Thymus (tissue), 11 donors: ENCODE measurements around the gene UBTD2. TPM values are rescaled to one million over a fixed set of nuclear protein-coding genes. Genes with fewer than 3 reads are reported as not detected.

Experiments used
- DNase-seq, 9 donors: peaks; one replicate each; pipeline ENCODE4 v3.0.0-alpha.2; 2013; ENCODE audit warnings: low spot score in 9 of 9, low read depth in 6 of 9, missing footprints in 1 of 9
- H3K27ac ChIP-seq, 2 donors: one replicate each; pipeline ENCODE4 v1.5.1; 2013; ENCODE audit warnings: control low read depth in 1 of 2, low read depth in 1 of 2, low read length in 1 of 2, mild to moderate bottlenecking in 1 of 2, moderate library complexity in 1 of 2
- H3K27me3 ChIP-seq, 2 donors: one replicate each; pipeline ENCODE4 v1.5.1; 2013; ENCODE audit warnings: low read length in 1 of 2; ENCODE audit not compliant: control insufficient read depth in 2 of 2, insufficient read depth in 1 of 2
- H3K36me3 ChIP-seq, 2 donors: one replicate each; pipeline ENCODE4 v1.5.1; 2013; ENCODE audit warnings: low read length in 1 of 2, mild to moderate bottlenecking in 1 of 2, moderate library complexity in 1 of 2; ENCODE audit not compliant: control insufficient read depth in 2 of 2, insufficient read depth in 2 of 2
- H3K4me1 ChIP-seq, 2 donors: one replicate each; pipeline ENCODE4 v1.5.1; 2013; ENCODE audit warnings: low read length in 2 of 2; ENCODE audit not compliant: control insufficient read depth in 2 of 2, insufficient read depth in 2 of 2
- H3K4me3 ChIP-seq, 2 donors: one replicate each; pipeline ENCODE4 v1.5.1; 2013; ENCODE audit warnings: low read length in 2 of 2, control low read depth in 1 of 2, mild to moderate bottlenecking in 1 of 2
- H3K9me3 ChIP-seq, 2 donors: one replicate each; pipeline ENCODE4 v1.5.1; 2013; ENCODE audit warnings: low read length in 1 of 2, mild to moderate bottlenecking in 1 of 2; ENCODE audit not compliant: control insufficient read depth in 2 of 2, insufficient read depth in 1 of 2
- WGBS: extraction: QIAGEN DNeasy Blood & Tissue Kit; methylation state at CpG from one replicate; pipeline ENCODE4 v1.1.7; 2013; 5-methylcytosine and 5-hydroxymethylcytosine counted together
- polyA plus RNA-seq: library from polyadenylated mRNA; stranded (reverse); fragments of 200-250 nt; gene quantifications from one replicate; pipeline ENCODE4 v1.2.3, GENCODE V29; 2013
- total RNA-seq: library from RNA; stranded (reverse); fragments of 120-200 nt; gene quantifications from one replicate; pipeline ENCODE4 v1.2.4, GENCODE V29; 2013
- donor health status: healthy.

The UBTD2 gene
- total and polyA plus RNA-seq, 2 donors, result 13.2 to 17.8 TPM

DNA sequence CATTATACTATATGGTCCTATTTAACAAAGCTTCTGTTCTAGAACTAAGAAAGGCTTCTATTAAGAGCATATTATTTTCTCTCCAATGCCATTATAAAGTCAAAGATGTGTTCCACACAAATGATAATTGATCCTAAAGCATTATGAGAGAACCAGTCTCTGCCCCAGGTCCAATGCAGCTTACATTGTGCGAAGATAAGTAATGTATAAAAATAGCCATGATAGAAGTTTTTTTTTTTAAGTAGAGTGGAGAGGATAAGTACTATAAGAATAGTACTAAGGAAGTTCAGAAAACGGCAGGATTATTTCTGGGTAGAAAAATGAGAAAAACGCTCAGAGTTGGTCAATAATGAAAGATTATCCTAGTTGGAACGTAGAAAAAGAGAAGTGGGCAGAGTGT, 15.6 kb downstream of the UBTD2 start:
- WGBS, result 98% methylated on average over 4 of the region's 4 CpGs
- Histone ChIP-seq H3K4me1 (no peaks in the 10 kb centered on the region), H3K9me3 (no peaks in the 10 kb centered on the region), H3K36me3 (no peaks in the 10 kb centered on the region), H3K27ac (no peak overlapping the region), H3K27me3 (no peaks in the 10 kb centered on the region), H3K4me3 (no peak overlapping the region)
- DNase-seq, result no peak

DNA sequence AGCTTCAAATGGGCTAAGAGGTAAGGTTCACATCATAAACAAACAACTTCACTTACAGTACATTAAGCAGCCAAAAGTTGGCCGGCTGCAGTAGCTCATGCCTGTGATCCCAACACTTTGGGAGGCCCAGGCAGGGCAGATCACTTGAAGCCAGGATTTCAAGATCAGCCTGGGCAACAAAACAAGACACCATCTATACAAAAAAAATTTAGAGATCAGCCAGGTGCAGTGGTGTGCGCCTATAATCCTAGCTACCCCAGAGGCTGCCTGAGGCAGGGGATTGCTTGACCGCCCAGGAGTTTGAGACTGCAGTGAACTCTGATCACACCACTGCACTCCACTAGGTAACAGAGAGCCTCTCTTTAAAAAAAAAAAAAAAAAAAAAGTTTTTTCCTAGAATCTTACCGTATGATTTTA, 16.9 kb downstream of the UBTD2 start:
- H3K27me3 ChIP-seq, result no peaks in the 10 kb centered on the region
- no peak for DNase-seq
- no peak overlapping the region for H3K4me3 ChIP-seq
- WGBS, result 93% methylated on average over 4 of the region's 4 CpGs
- no peaks in the 10 kb centered on the region for H3K9me3 ChIP-seq
- no peaks in the 10 kb centered on the region for H3K4me1 ChIP-seq
- H3K36me3 ChIP-seq, result no peaks in the 10 kb centered on the region
- H3K27ac ChIP-seq, result no peak overlapping the region

DNA sequence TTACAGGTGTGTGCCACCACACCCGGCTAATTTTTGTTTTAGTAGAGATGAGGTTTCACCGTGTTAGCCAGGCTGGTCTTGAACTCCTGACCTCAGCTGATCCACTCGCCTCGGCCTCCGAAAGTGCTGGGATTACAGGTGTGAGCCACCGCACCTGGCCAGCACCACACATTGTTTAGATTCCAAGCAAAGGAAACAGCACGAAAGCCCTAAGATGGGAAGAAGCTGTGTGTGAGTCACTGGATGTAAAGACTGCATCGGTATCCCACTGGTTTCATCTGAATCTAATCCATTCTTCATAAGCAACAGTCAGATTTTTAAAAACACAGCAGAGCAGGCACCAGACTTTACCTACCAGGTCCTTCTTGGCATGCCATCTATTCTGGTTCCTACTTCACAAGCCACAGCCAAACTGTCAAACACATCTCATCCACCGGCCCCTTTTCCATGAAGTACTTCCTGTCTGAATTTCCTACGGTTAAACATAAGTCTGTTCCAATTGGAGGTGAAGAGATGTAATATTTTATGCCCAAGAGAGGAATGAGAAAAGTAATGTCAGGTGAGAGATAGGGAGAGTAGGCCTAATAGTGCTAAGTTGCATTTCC, 17.4 kb downstream of the UBTD2 start:
- Histone ChIP-seq H3K27me3 (no peaks in the 10 kb centered on the region), H3K9me3 (no peaks in the 10 kb centered on the region), H3K27ac (no peak overlapping the region), H3K36me3 (no peaks in the 10 kb centered on the region), H3K4me1 (no peaks in the 10 kb centered on the region), H3K4me3 (no peak overlapping the region)
- DNase-seq, result no peak
- 82% methylated on average over 10 of the region's 10 CpGs for WGBS

DNA sequence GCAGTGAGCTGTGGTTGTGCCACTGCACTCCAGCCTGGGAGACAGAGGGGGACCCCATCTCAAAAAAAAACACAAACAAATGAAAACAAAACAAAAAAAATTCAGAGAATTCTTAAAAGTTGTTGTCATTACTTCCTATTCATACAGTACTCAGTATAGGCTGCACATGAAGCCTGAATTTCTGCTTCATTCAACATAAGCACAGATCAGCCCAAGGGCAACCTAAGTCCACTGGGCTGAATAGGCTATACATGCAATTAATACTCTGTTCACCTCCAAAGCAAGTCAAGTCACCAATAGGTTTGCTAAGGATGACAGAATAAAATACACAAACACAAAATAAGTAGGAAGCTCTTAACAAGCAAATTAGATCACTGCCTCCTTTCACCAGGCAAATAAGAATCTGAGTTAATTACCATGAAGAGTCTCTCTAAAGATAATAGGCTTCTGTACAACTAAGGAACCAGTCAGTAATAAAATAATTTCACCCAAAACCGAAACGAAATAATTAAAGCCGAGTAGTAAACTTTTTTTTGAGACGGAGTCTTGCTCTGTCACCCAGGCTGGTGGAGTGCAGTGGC, 18.7 kb downstream of the UBTD2 start:
- Histone ChIP-seq H3K27me3 (no peaks in the 10 kb centered on the region), H3K27ac (no peak overlapping the region), H3K9me3 (no peaks in the 10 kb centered on the region), H3K4me3 (no peak overlapping the region), H3K4me1 (no peaks in the 10 kb centered on the region), H3K36me3 (no peaks in the 10 kb centered on the region)
- over 99% methylated on average over 4 of the region's 4 CpGs for WGBS
- DNase-seq, result no peak

DNA sequence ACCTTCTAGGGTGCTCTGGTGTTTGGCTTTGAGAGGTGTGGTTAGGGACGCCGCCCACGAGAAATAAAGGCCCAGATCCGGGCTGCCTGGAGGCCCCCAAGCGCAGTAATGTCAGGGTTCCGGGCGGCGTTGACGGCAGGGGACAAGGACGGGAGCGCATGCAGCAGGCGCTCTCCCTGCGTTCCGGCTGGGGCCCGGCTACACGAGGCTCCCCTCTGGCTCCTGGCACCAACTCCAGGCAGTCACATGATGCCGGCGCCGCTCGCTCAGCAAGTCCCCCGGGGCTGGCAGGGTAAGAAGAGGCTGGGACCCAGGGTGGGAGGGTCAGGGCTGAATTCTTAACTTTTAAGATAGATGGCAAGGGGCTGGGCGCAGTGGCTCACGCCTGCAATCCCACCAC, 28.1 kb downstream of the UBTD2 start:
- Histone ChIP-seq H3K4me1 (no peaks in the 10 kb centered on the region), H3K36me3 (peaks cover 3 to 4% of the 10 kb centered on the region in 2 donors), H3K27ac (no peak overlapping the region), H3K4me3 (no peak overlapping the region), H3K27me3 (no peaks in the 10 kb centered on the region), H3K9me3 (peaks cover 0 to 13% of the 10 kb centered on the region in 2 donors)
- no peak for DNase-seq
- 97% methylated on average over 23 of the region's 23 CpGs for WGBS

DNA sequence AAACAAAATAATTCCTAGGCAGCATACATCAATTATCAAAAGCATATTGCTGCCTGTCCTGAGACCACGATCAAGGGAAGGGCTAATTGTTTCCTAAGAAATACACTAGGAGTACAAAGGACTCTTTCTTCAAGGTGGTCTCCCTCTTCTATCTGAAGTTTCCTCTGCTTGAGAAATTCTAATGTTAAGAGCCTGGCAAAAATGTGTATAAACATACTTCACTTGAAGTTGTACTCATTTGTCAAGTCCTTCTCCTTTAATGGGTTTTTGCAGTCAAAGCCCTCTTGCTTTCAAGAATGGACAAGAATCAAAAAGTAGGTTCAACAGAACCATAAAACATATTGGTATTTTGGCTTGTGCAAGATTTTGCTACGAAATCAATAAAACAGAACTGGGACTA, 31.1 kb downstream of the UBTD2 start:
- Histone ChIP-seq H3K36me3 (peaks cover 2 to 3% of the 10 kb centered on the region in 2 donors), H3K27me3 (no peaks in the 10 kb centered on the region), H3K9me3 (peaks cover 0 to 13% of the 10 kb centered on the region in 2 donors), H3K27ac (no peak overlapping the region), H3K4me1 (no peaks in the 10 kb centered on the region), H3K4me3 (no peak overlapping the region)
- no peak for DNase-seq
- WGBS, result 98% methylated on average over 2 of the region's 2 CpGs

DNA sequence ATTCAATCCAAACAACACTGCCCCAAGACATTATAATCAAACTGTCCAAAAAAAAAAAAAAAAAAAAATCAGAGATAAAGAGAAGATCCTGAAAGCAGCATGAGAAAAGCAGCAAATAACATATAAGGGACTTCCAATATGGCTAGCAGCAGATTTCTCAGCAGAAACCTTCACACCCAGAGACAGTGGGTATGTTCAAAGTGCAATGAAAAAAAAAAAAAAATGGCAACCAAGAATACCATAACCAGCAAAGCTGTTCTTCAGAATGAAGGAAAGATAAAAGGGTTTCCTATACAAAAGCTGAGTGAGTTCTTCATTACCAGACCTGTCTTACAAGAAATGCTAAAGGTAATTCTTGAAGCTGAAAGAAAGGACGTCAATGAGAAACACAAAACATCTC, 32.1 kb downstream of the UBTD2 start:
- no peak for DNase-seq
- no peaks in the 10 kb centered on the region for H3K27me3 ChIP-seq
- H3K9me3 ChIP-seq, result peaks cover 0 to 13% of the 10 kb centered on the region in 2 donors
- 98% methylated on average over 1 of the region's 1 CpG for WGBS
- H3K27ac ChIP-seq, result no peak overlapping the region
- no peak overlapping the region for H3K4me3 ChIP-seq
- H3K36me3 ChIP-seq, result peaks cover 2 to 3% of the 10 kb centered on the region in 2 donors
- no peaks in the 10 kb centered on the region for H3K4me1 ChIP-seq

DNA sequence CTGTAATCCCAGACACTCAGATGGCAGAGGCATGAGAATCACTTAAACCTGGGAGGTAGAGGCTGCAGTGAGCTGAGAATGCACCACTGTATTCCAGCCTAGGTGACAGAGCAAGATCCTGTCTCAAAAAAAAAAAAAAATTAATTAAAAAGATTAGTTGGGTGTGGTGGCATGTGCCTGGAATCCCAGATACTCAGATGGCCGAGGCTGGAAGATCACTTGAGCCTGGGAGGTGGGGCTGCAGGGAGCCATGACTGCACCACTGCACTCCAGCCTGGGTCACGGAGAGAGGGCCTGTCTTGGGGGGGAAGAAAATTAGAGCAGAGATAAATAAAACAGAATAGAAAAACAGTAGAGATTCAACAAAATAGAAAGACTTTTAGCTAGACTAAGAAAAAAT, 34.9 kb downstream of the UBTD2 start:
- H3K27ac ChIP-seq, result no peak overlapping the region
- WGBS, result 99% methylated on average over 2 of the region's 2 CpGs

DNA sequence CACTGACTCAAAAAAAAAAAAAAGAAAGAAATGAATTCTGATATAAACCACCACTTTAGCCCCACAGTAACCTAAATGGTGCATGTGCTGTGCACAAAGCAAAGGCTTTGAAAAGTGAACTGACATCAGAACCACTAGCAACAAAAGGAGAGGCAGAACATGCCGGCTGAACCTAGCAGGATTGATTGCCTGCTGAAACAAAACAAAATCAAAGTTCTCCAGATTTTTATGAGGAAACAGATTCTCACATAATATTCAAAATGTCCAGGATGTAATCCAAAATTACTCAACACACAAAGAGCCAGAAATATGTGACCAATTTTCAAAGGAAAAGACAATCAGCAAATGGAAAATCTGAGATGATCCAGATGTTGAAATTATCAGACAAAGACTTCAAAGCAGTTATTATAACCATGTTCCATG, 37.9 kb downstream of the UBTD2 start:
- no peak for DNase-seq
- no peaks in the 10 kb centered on the region for H3K9me3 ChIP-seq
- no peaks in the 10 kb centered on the region for H3K36me3 ChIP-seq
- H3K27ac ChIP-seq, result no peak overlapping the region
- H3K4me3 ChIP-seq, result no peak overlapping the region
- H3K4me1 ChIP-seq, result no peaks in the 10 kb centered on the region
- no peaks in the 10 kb centered on the region for H3K27me3 ChIP-seq
- WGBS, result 96% methylated on average over 1 of the region's 1 CpG

More for the DNA sequence above, 34.9 kb downstream of the UBTD2 start:
- H3K4me1 ChIP-seq, result no peaks in the 10 kb centered on the region
- H3K36me3 ChIP-seq, result no peaks in the 10 kb centered on the region
- no peak overlapping the region for H3K4me3 ChIP-seq
- peaks cover 0 to 5% of the 10 kb centered on the region in 2 donors for H3K9me3 ChIP-seq
- H3K27me3 ChIP-seq, result no peaks in the 10 kb centered on the region
- no peak for DNase-seq
